Spleen (tissue), 7 donors: Measurements from ENCODE around the gene GAS2L3.

Experiments
- CTCF ChIP-seq, 11 experiments: fragments of 200-600 bp in 7 of 11; fragments of 450-650 bp in 4 of 11; sonication (generic) in 4 of 11; IDR thresholded peaks in 8 of 11; conservative IDR thresholded peaks in 3 of 11; 1 replicate in 7 of 11; 2 replicates in 4 of 11; pipeline versions ENCODE4 v1.4.0 to v1.8.0; 2016 to 2021; ENCODE audit warnings: antibody characterized with exemption in 11 of 11, inconsistent platforms in 4 of 11, mild to moderate bottlenecking in 1 of 11
- POLR2A ChIP-seq, 3 donors: fragments of 450-650 bp; IDR thresholded peaks; one replicate each; pipeline ENCODE4 v1.5.1; 2017; ENCODE audit warnings: antibody characterized with exemption in 3 of 3, mild to moderate bottlenecking in 1 of 3
- donor health status: DM: no; HTN: no; CAD: no; lungs with moderate emphysema.
- donor health status: DM: no; HTN: no; CAD: no.
- donor health status: DM: no; HTN: no; CAD: no.

GRCh38 chr12:100578923-100579322 is 5.4 kb downstream of the GAS2L3 start:
- no peak for TF ChIP-seq CTCF (IDR thresholded peaks at IDR 0.05 in 8 of 11, conservative IDR thresholded peaks at IDR 0.05 in 3 of 11)
- TF ChIP-seq POLR2A (IDR thresholded peaks at IDR 0.05), result no peak
